ENCODE results near the gene CSNK2B. TPM values are rescaled to one million over a fixed set of nuclear protein-coding genes. Genes with fewer than 3 reads are reported as not detected.

CSNK2B gene
- total and polyA plus RNA-seq, 9 of the 15 experiments (the other 6 are each of a cell fraction or from before 2014, with no cell fraction given) = 120 to 1,126 (median 529) TPM

- TF ChIP-seq MEIS2 (IDR thresholded peaks at IDR 0.05; ENCODE audit: partially characterized antibody) (no peak), SAP30 (IDR thresholded peaks at IDR 0.05; ENCODE audit: borderline replicate concordance, insufficient read depth, low read depth, low read length, poor library complexity, severe bottlenecking) (peak; percentile 81), ELF2 (CRISPR knock-in tag; IDR thresholded peaks at IDR 0.05) (peak; percentile 79), ZBTB8A (IDR thresholded peaks at IDR 0.05; ENCODE audit: partially characterized antibody) (no peak), STAT6 (CRISPR knock-in tag; IDR thresholded peaks at IDR 0.05) (peak; percentile 6; the same call in 1 of the 2 replicates), HMG20B (CRISPR knock-in tag; IDR thresholded peaks at IDR 0.05) (peak; percentile 28; the same call in 1 of the 2 replicates), CREB1 (IDR thresholded peaks at IDR 0.05) (no peak), CREB1 (CRISPR knock-in tag; IDR thresholded peaks at IDR 0.05) (no peak), EP300 (IDR thresholded peaks at IDR 0.05; ENCODE audit: low read length) (no peak; the same call in 1 of the 2 replicates), YBX1 (IDR thresholded peaks at IDR 0.05) (no peak), PML (IDR thresholded peaks at IDR 0.05; ENCODE audit: low read length) (peak; percentile 71), ZNF717 (CRISPR knock-in tag; IDR thresholded peaks at IDR 0.05) (no peak)
- TF ChIP-seq, protein P1, sequence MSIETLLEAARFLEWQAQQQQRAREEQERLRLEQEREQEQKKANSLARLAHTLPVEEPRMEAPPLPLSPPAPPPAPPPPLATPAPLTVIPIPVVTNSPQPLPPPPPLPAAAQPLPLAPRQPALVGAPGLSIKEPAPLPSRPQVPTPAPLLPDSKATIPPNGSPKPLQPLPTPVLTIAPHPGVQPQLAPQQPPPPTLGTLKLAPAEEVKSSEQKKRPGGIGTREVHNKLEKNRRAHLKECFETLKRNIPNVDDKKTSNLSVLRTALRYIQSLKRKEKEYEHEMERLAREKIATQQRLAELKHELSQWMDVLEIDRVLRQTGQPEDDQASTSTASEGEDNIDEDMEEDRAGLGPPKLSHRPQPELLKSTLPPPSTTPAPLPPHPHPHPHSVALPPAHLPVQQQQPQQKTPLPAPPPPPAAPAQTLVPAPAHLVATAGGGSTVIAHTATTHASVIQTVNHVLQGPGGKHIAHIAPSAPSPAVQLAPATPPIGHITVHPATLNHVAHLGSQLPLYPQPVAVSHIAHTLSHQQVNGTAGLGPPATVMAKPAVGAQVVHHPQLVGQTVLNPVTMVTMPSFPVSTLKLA (conservative IDR thresholded peaks at IDR 0.05) = no peak
- TF ChIP-seq, protein P2, sequence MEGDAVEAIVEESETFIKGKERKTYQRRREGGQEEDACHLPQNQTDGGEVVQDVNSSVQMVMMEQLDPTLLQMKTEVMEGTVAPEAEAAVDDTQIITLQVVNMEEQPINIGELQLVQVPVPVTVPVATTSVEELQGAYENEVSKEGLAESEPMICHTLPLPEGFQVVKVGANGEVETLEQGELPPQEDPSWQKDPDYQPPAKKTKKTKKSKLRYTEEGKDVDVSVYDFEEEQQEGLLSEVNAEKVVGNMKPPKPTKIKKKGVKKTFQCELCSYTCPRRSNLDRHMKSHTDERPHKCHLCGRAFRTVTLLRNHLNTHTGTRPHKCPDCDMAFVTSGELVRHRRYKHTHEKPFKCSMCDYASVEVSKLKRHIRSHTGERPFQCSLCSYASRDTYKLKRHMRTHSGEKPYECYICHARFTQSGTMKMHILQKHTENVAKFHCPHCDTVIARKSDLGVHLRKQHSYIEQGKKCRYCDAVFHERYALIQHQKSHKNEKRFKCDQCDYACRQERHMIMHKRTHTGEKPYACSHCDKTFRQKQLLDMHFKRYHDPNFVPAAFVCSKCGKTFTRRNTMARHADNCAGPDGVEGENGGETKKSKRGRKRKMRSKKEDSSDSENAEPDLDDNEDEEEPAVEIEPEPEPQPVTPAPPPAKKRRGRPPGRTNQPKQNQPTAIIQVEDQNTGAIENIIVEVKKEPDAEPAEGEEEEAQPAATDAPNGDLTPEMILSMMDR (IDR thresholded peaks at IDR 0.05 in 2 of 3, conservative IDR thresholded peaks at IDR 0.05 in 1 of 3; ENCODE audit: insufficient read depth in 2 of 3, low read depth in 1 of 3, low read length in 3 of 3) = peak; percentile 43 to 72 (median 54)
- TF ChIP-seq, protein P3, sequence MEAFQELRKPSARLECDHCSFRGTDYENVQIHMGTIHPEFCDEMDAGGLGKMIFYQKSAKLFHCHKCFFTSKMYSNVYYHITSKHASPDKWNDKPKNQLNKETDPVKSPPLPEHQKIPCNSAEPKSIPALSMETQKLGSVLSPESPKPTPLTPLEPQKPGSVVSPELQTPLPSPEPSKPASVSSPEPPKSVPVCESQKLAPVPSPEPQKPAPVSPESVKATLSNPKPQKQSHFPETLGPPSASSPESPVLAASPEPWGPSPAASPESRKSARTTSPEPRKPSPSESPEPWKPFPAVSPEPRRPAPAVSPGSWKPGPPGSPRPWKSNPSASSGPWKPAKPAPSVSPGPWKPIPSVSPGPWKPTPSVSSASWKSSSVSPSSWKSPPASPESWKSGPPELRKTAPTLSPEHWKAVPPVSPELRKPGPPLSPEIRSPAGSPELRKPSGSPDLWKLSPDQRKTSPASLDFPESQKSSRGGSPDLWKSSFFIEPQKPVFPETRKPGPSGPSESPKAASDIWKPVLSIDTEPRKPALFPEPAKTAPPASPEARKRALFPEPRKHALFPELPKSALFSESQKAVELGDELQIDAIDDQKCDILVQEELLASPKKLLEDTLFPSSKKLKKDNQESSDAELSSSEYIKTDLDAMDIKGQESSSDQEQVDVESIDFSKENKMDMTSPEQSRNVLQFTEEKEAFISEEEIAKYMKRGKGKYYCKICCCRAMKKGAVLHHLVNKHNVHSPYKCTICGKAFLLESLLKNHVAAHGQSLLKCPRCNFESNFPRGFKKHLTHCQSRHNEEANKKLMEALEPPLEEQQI (IDR thresholded peaks at IDR 0.05) = no peak
- TF ChIP-seq, protein P4, sequence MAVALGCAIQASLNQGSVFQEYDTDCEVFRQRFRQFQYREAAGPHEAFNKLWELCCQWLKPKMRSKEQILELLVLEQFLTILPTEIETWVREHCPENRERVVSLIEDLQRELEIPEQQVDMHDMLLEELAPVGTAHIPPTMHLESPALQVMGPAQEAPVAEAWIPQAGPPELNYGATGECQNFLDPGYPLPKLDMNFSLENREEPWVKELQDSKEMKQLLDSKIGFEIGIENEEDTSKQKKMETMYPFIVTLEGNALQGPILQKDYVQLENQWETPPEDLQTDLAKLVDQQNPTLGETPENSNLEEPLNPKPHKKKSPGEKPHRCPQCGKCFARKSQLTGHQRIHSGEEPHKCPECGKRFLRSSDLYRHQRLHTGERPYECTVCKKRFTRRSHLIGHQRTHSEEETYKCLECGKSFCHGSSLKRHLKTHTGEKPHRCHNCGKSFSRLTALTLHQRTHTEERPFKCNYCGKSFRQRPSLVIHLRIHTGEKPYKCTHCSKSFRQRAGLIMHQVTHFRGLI (CRISPR knock-in tag; IDR thresholded peaks at IDR 0.05) = no peak
These were observed 12.8 kb upstream of the CSNK2B start (continued) for GRCh38 chr6:31652925-31653724.
